DND-41 (cell line): ENCODE data around the gene ASPN.

Experiments used
- ATAC-seq: fragments of 200-7000 bp; cut with Tn5 transposase; 3 replicates; pipeline ENCODE4 v1.9.1; 2021; ENCODE audit warnings: low read depth; ENCODE audit not compliant: insufficient read depth
- DNase-seq: peaks from one replicate; pipeline ENCODE4 v3.0.0-alpha.2; 2020
- H2AFZ ChIP-seq: 2 replicates; pipeline ENCODE4 v1.6.0; 2012; ENCODE audit warnings: low read depth, low read length
- H3K27ac ChIP-seq: 2 replicates; pipeline ENCODE4 v1.5.1; 2012; ENCODE audit warnings: low read length, inconsistent platforms
- H3K27me3 ChIP-seq: fragments of 200-600 bp; sonication (generic); 2 replicates; pipeline ENCODE4 v1.6.0; 2012; ENCODE audit warnings: low read length, mild to moderate bottlenecking, inconsistent platforms; ENCODE audit not compliant: insufficient read depth, poor library complexity
- H3K36me3 ChIP-seq: 2 replicates; pipeline ENCODE4 v1.5.1; 2012; ENCODE audit warnings: low read length, inconsistent platforms; ENCODE audit not compliant: insufficient read depth
- H3K4me1 ChIP-seq: 2 replicates; pipeline ENCODE4 v1.5.1; 2012; ENCODE audit warnings: mild to moderate bottlenecking, low read length; ENCODE audit not compliant: insufficient read depth
- H3K4me2 ChIP-seq: 2 replicates; pipeline ENCODE4 v1.6.0; 2012; ENCODE audit warnings: mild to moderate bottlenecking, moderate library complexity, low read length, inconsistent platforms; ENCODE audit not compliant: insufficient read depth
- H3K4me3 ChIP-seq, 2 experiments: fragments of 200-600 bp in 1 of 2; shearing (Covaris generic) in 1 of 2; 2 replicates each; pipeline ENCODE4 v1.5.1; 2012 to 2016; ENCODE audit warnings: inconsistent platforms in 2 of 2, low read length in 2 of 2, mild to moderate bottlenecking in 2 of 2, low read depth in 1 of 2, moderate library complexity in 1 of 2
- H3K79me2 ChIP-seq: 2 replicates; pipeline ENCODE4 v1.6.0; 2012; ENCODE audit warnings: low read length, inconsistent platforms; ENCODE audit not compliant: insufficient read depth
- H3K9ac ChIP-seq: 2 replicates; pipeline ENCODE4 v1.6.0; 2012; ENCODE audit warnings: low read depth, mild to moderate bottlenecking, inconsistent platforms, low read length, moderate library complexity
- H3K9me3 ChIP-seq: 2 replicates; pipeline ENCODE4 v1.5.1; 2012; ENCODE audit warnings: low read length, moderate library complexity, mild to moderate bottlenecking, inconsistent platforms; ENCODE audit not compliant: insufficient read depth, severe bottlenecking
- H4K20me1 ChIP-seq: 2 replicates; pipeline ENCODE4 v1.6.0; 2012; ENCODE audit warnings: low read length; ENCODE audit not compliant: insufficient read depth
- CTCF ChIP-seq: IDR thresholded peaks from 2 replicates; pipeline ENCODE4 v1.5.1; 2012; ENCODE audit warnings: borderline replicate concordance, low read length, moderate library complexity, mild to moderate bottlenecking; ENCODE audit not compliant: poor library complexity, severe bottlenecking; ENCODE audit errors: extremely low read depth
- EZH2 ChIP-seq: IDR thresholded peaks from 3 replicates; pipeline ENCODE4 v1.6.1; 2012; ENCODE audit warnings: borderline replicate concordance, low read depth, mild to moderate bottlenecking, moderate library complexity, low read length, inconsistent platforms; ENCODE audit not compliant: severe bottlenecking

ASPN gene

GRCh38 chr9:92439921-92440750, 42.2 kb downstream of the ASPN start:
- Histone ChIP-seq H3K9ac (no peak overlapping the region), H3K36me3 (no peaks in the 10 kb centered on the region), H3K9me3 (no peaks in the 10 kb centered on the region), H3K4me1 (no peaks in the 10 kb centered on the region), H3K4me2 (no peak overlapping the region), H3K4me3 (no peak overlapping the region), H3K79me2 (no peaks in the 10 kb centered on the region), H2AFZ (no peak overlapping the region), H3K27me3 (no peaks in the 10 kb centered on the region), H4K20me1 (no peaks in the 10 kb centered on the region), H3K27ac (no peak overlapping the region)
- no peak for ATAC-seq
- TF ChIP-seq CTCF (no peak), EZH2 (no peak)
- no peak for DNase-seq

GRCh38 chr9:92438900-92439526, 43.3 kb downstream of the ASPN start:
- Histone ChIP-seq H3K27me3 (no peaks in the 10 kb centered on the region), H3K36me3 (no peaks in the 10 kb centered on the region), H3K9me3 (no peaks in the 10 kb centered on the region), H3K4me2 (no peak overlapping the region), H3K79me2 (no peaks in the 10 kb centered on the region), H3K9ac (no peak overlapping the region), H2AFZ (no peak overlapping the region), H3K4me1 (no peaks in the 10 kb centered on the region), H3K27ac (no peak overlapping the region), H3K4me3 (no peak overlapping the region), H4K20me1 (no peaks in the 10 kb centered on the region)
- DNase-seq (no peak), ATAC-seq (no peak)
- TF ChIP-seq EZH2 (no peak), CTCF (peak; percentile 12)

GRCh38 chr9:92435263-92435662, 47.0 kb downstream of the ASPN start:
- no peaks in the 10 kb centered on the region for H3K79me2 ChIP-seq
- no peak for TF ChIP-seq CTCF
- TF ChIP-seq EZH2: no peak
- H4K20me1 ChIP-seq: no peaks in the 10 kb centered on the region
- no peak overlapping the region for H3K4me2 ChIP-seq
- no peaks in the 10 kb centered on the region for H3K36me3 ChIP-seq
- H3K9ac ChIP-seq: no peak overlapping the region
- ATAC-seq: no peak
- H3K4me3 ChIP-seq: no peak overlapping the region
- no peaks in the 10 kb centered on the region for H3K4me1 ChIP-seq
- no peak for DNase-seq
- H3K27ac ChIP-seq: no peak overlapping the region
- no peak overlapping the region for H2AFZ ChIP-seq
- H3K9me3 ChIP-seq: no peaks in the 10 kb centered on the region
- H3K27me3 ChIP-seq: no peaks in the 10 kb centered on the region
